HepG2 (cell line): ENCODE measurements around the gene ZER1. TPM values are rescaled to one million over a fixed set of nuclear protein-coding genes. Genes with fewer than 3 reads are reported as not detected.

ENCODE experiments used
- ATAC-seq: fragments of 200-7000 bp; cut with Tn5 transposase; 3 replicates; pipeline ENCODE4 v1.9.1; 2020; ENCODE audit warnings: mild to moderate bottlenecking, moderate library complexity
- BruUV-seq: library from RNA; stranded (reverse); fragments of 400-500 nt; replicated peaks from 2 replicates; lab custom pipeline; 2021; lab: Mats Ljungman, UMichigan
- CTCF ChIA-PET: fragments of 300-600 bp; formaldehyde crosslinking; extraction: SDS; loops from one replicate; lab custom pipeline; 2021; ENCODE audit warnings: low total read pairs, inconsistent platforms, low intra/inter-chr PET ratio; lab: Yijun Ruan, JAX
- POLR2A ChIA-PET: fragments of 350-600 bp; sonication (Branson Sonifier 250); formaldehyde crosslinking; loops from one replicate; lab custom pipeline; 2020; ENCODE audit warnings: antibody characterized with exemption, inconsistent platforms; lab: Yijun Ruan, JAX
- DNase-seq: peaks from one replicate; pipeline ENCODE4 v3.0.0-alpha.2; 2015; ENCODE audit warnings: low spot score
- FAIRE-seq: peaks from 3 replicates; lab custom pipeline; 2011; peaks lifted over from hg19 to GRCh38; lab: Jason Lieb, UNC
- H2AFZ ChIP-seq: one replicate; pipeline ENCODE4 v1.6.1; 2011; ENCODE audit warnings: low read length, inconsistent platforms
- H3K27ac ChIP-seq: fragments of 300-600 bp; 3 replicates; pipeline ENCODE4 v1.8.0; 2011; ENCODE audit warnings: mixed run types, mild to moderate bottlenecking, mixed read lengths, low read length, inconsistent platforms; ENCODE audit not compliant: insufficient read depth; ENCODE audit errors: extremely low read length
- H3K27me3 ChIP-seq, 2 experiments: fragments of 200-600 bp in 1 of 2; 2 replicates in 1 of 2; 3 replicates in 1 of 2; pipeline versions ENCODE4 v1.6.0 to v1.8.0; 2011; ENCODE audit warnings: low read length in 2 of 2, mild to moderate bottlenecking in 2 of 2, moderate library complexity in 2 of 2, inconsistent platforms in 1 of 2; ENCODE audit not compliant: insufficient read depth in 2 of 2, control insufficient read depth in 1 of 2
- H3K36me3 ChIP-seq, 2 experiments: fragments of 200-600 bp in 1 of 2; replicated peaks in 1 of 2; 2 replicates in 1 of 2; 3 replicates in 1 of 2; pipeline versions ENCODE4 v1.5.1 to v1.8.0; 2011; ENCODE audit warnings: low read length in 2 of 2, inconsistent platforms in 1 of 2; ENCODE audit not compliant: insufficient read depth in 2 of 2, control insufficient read depth in 1 of 2
- H3K4me1 ChIP-seq: 2 replicates; pipeline ENCODE4 v1.5.1; 2012; ENCODE audit warnings: low read length, inconsistent platforms; ENCODE audit not compliant: insufficient read depth
- H3K4me2 ChIP-seq: 2 replicates; pipeline ENCODE4 v1.6.0; 2011; ENCODE audit warnings: low read depth, low read length, inconsistent platforms
- H3K4me3 ChIP-seq, 3 experiments: fragments of 200-600 bp in 1 of 3; sonication (generic), shearing (Covaris generic) in 1 of 3; replicated peaks in 1 of 3; 2 replicates each; pipeline ENCODE4 v1.5.1; 2011 to 2016; ENCODE audit warnings: low read length in 3 of 3, inconsistent platforms in 2 of 3, low read depth in 2 of 3, mild to moderate bottlenecking in 2 of 3, control low read depth in 1 of 3, mixed read lengths in 1 of 3; ENCODE audit not compliant: insufficient read depth in 1 of 3
- H3K79me2 ChIP-seq: one replicate; pipeline ENCODE4 v1.6.1; 2011; ENCODE audit warnings: low read length, inconsistent platforms; ENCODE audit not compliant: insufficient read depth
- H3K9ac ChIP-seq: 2 replicates; pipeline ENCODE4 v1.6.0; 2011; ENCODE audit warnings: mild to moderate bottlenecking, low read depth, low read length, inconsistent platforms; ENCODE audit not compliant: insufficient read depth
- H3K9me3 ChIP-seq: 2 replicates; pipeline ENCODE4 v1.5.1; 2012; ENCODE audit warnings: mild to moderate bottlenecking, low read length
- H4K20me1 ChIP-seq: 2 replicates; pipeline ENCODE4 v1.6.0; 2011; ENCODE audit warnings: inconsistent platforms, mild to moderate bottlenecking, low read length, moderate library complexity; ENCODE audit not compliant: insufficient read depth
- AGO1 ChIP-seq: fragments of 200-400 bp; formaldehyde crosslinking; IDR thresholded peaks from 2 replicates; pipeline ENCODE4 v1.6.1; 2017; ENCODE audit warnings: mild to moderate bottlenecking, low read depth, low read length, moderate library complexity; ENCODE audit not compliant: poor library complexity, severe bottlenecking
- AGO2 ChIP-seq: fragments of 200-400 bp; formaldehyde crosslinking; optimal IDR thresholded peaks from 2 replicates; pipeline ENCODE3; 2017; ENCODE audit warnings: mild to moderate bottlenecking, low read depth, low read length, moderate library complexity
- ZNF501 ChIP-seq: sonication (generic); formaldehyde crosslinking; IDR thresholded peaks from 2 replicates; pipeline ENCODE4 v1.5.1; 2020; ENCODE audit warnings: mild to moderate bottlenecking, moderate library complexity, missing genetic modification reagents
- WGBS: methylation state at CpG from one replicate; pipeline ENCODE4 v1.1.6; 2017; ENCODE audit warnings: low lambda C conversion rate; 5-methylcytosine and 5-hydroxymethylcytosine counted together
- in situ Hi-C: cut with HindIII; loops from 2 replicates; pipeline ENCODE4 v1.10.0; 2017; ENCODE audit warnings: low pct_unique_long_range_greater_than_20kb; ENCODE audit not compliant: extremely low pct_ligation_motif_present
- intact Hi-C: fragments of 100-400 bp; cut with micrococcal nuclease; formaldehyde crosslinking; loops from one replicate; pipeline ENCODE4 v1.10.0; 2022; ENCODE audit not compliant: unreplicated experiment
- polyA plus RNA-seq, 8 experiments: library from polyadenylated mRNA; depleted of rRNA in 3 of 8; stranded (reverse) in 7 of 8; unstranded in 1 of 8; fragments of >200 nt; fragmentation: Illumina TruSeq in 4 of 8; extraction: Trizol in 4 of 8; gene quantifications; 2 replicates each; pipeline versions ENCODE4 v1.2.1 to v1.2.3, GENCODE V29; 2011 to 2016; ENCODE audit warnings: low read depth in 4 of 8, missing spikeins in 1 of 8, mixed read lengths in 1 of 8; ENCODE audit not compliant: insufficient read depth in 1 of 8
- total RNA-seq, 5 experiments: library from RNA; depleted of rRNA; stranded (reverse); fragments of >200 nt; fragmentation: Illumina TruSeq; extraction: Trizol; gene quantifications; 2 replicates each; pipeline ENCODE4 v1.2.3, GENCODE V29; 2016; ENCODE audit warnings: low read depth in 1 of 5
- TF ChIP-seq, protein P1 (sequence below): sonication (generic); formaldehyde crosslinking; IDR thresholded peaks from 2 replicates; pipeline ENCODE4 v1.4.0; 2020; ENCODE audit warnings: missing genetic modification reagents
- TF ChIP-seq, protein P2 (sequence below): sonication (generic); formaldehyde crosslinking; IDR thresholded peaks from 2 replicates; pipeline ENCODE4 v1.9.0; 2021; ENCODE audit warnings: missing genetic modification reagents, borderline replicate concordance

Gene ZER1
- total and polyA plus RNA-seq, 2 of the 13 experiments (the other 11 are each of a cell fraction or from before 2014, with no cell fraction given): 7.7 to 40.0 TPM

DNA sequence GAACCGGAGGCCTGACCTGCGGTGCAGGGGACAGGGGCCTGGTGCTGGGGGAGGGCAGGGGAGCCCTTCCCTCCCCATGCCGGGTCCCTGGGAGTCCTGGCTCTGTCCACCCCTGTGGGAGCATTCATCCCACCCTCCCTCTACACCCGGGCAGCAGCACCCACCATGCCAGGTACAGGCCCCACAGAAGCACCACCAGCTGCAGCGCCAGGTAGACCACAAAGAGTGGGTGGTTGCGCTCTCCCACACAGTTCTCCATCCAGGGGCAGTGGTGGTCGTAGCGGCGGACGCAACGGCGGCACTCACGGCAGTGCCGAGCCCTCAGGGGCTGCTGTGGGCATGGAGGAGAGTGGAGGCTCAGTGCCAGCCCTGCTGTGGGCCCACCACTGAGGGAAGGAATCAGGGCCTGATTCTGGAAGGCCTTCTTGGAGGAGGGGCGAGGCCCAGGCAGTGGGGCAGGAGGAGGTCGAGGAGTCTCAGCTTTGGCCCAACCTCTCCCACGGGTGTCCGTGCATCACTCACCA, 50.2 kb downstream of the ZER1 start:
- H3K9ac ChIP-seq: no peak overlapping the region
- no peak for DNase-seq
- TF ChIP-seq ZNF501: no peak
- TF ChIP-seq, protein P1, sequence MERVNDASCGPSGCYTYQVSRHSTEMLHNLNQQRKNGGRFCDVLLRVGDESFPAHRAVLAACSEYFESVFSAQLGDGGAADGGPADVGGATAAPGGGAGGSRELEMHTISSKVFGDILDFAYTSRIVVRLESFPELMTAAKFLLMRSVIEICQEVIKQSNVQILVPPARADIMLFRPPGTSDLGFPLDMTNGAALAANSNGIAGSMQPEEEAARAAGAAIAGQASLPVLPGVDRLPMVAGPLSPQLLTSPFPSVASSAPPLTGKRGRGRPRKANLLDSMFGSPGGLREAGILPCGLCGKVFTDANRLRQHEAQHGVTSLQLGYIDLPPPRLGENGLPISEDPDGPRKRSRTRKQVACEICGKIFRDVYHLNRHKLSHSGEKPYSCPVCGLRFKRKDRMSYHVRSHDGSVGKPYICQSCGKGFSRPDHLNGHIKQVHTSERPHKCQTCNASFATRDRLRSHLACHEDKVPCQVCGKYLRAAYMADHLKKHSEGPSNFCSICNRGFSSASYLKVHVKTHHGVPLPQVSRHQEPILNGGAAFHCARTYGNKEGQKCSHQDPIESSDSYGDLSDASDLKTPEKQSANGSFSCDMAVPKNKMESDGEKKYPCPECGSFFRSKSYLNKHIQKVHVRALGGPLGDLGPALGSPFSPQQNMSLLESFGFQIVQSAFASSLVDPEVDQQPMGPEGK (CRISPR knock-in tag): no peak
- peak; percentile 49 for TF ChIP-seq AGO2
- TF ChIP-seq, protein P2, sequence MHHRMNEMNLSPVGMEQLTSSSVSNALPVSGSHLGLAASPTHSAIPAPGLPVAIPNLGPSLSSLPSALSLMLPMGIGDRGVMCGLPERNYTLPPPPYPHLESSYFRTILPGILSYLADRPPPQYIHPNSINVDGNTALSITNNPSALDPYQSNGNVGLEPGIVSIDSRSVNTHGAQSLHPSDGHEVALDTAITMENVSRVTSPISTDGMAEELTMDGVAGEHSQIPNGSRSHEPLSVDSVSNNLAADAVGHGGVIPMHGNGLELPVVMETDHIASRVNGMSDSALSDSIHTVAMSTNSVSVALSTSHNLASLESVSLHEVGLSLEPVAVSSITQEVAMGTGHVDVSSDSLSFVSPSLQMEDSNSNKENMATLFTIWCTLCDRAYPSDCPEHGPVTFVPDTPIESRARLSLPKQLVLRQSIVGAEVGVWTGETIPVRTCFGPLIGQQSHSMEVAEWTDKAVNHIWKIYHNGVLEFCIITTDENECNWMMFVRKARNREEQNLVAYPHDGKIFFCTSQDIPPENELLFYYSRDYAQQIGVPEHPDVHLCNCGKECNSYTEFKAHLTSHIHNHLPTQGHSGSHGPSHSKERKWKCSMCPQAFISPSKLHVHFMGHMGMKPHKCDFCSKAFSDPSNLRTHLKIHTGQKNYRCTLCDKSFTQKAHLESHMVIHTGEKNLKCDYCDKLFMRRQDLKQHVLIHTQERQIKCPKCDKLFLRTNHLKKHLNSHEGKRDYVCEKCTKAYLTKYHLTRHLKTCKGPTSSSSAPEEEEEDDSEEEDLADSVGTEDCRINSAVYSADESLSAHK (CRISPR knock-in tag): no peak
- no peak for TF ChIP-seq AGO1
- TF ChIP-seq, all 625 proteins: peak for 1
- no peak overlapping the region for H2AFZ ChIP-seq
- FAIRE-seq (no peak), ATAC-seq (no peak)
- H3K4me3 ChIP-seq: no peak overlapping the region
- H4K20me1 ChIP-seq: no peaks in the 10 kb centered on the region
- BruUV-seq: no TSS peak
- peaks cover 7% of the 10 kb centered on the region for H3K79me2 ChIP-seq
- no peak overlapping the region for H3K27ac ChIP-seq
- H3K9me3 ChIP-seq: no peaks in the 10 kb centered on the region
- intact Hi-C loops (no loop called here), in situ Hi-C loops (no loop called here)
- WGBS: 97% methylated on average over 12 of the region's 18 CpGs
- H3K4me2 ChIP-seq: no peak overlapping the region
- peaks cover 0 to 1% of the 10 kb centered on the region in 2 experiments; a peak in 3 of 5 replicates for H3K36me3 ChIP-seq
- H3K4me1 ChIP-seq: peaks cover 36% of the 10 kb centered on the region
- ChIA-PET CTCF (no interaction called here), POLR2A (no interaction called here)
- no peaks in the 10 kb centered on the region for H3K27me3 ChIP-seq
